NCI-H2081 treated with DMSO at 0.1 percent for 48 hours (cell line): ENCODE results near the gene POU3F3.

Experiments
- DNase-seq: peaks from one replicate; lab custom pipeline; 2025; lab: John Stamatoyannopoulos, UW

POU3F3 gene

DNA sequence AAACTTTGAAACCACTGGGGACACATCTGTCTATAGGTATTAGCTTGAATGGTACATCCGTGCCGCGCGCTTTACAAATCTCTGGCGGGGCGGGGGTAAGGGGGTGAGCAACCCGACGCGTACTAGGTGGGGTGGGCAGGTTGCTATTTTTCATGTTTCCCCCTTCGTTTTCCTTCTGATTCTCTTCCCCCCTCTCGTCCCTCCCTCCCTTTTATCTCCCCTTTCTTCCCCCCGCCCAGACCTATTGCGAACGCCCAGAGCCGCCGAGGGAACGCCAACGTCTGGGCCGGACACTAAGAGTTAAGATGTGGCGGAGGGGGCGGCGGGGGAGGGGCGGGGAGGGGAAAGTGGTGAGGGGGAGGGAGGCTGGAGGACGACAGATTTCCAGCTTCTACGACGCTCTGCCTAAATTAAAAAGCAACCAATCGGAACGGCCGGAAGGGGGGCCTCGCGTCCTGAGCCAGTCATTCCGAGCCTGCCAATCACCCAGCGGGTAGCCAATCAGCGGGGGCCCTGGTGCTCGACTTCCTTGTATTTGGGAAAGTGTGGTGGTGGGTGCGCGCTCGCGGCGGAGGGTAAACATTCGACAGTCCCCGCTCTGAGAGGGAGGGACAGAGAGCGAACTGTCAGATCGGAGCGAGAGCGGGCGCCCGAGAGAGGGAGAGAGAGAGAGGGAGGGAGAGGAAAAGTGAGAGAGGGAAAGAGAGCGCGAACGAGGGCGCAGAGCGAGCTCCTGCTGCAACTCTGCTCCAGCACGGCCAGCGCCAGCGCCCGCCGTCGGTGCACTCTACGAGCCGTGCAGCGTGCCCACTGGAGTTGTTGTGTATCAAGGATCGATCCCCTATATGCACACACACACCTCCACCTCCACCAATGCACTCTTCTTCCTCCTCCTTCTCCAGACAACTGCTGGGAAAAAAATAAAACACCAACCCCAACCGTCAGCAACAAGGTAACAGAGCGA lies at the start of gene POU3F3:
Gene POU3F3, plus strand, starts transcription at position 582 of the 964 bp plus-strand sequence. CDS start 1,396 bp downstream, outside the sequence.
- DNase-seq: no peak

DNA sequence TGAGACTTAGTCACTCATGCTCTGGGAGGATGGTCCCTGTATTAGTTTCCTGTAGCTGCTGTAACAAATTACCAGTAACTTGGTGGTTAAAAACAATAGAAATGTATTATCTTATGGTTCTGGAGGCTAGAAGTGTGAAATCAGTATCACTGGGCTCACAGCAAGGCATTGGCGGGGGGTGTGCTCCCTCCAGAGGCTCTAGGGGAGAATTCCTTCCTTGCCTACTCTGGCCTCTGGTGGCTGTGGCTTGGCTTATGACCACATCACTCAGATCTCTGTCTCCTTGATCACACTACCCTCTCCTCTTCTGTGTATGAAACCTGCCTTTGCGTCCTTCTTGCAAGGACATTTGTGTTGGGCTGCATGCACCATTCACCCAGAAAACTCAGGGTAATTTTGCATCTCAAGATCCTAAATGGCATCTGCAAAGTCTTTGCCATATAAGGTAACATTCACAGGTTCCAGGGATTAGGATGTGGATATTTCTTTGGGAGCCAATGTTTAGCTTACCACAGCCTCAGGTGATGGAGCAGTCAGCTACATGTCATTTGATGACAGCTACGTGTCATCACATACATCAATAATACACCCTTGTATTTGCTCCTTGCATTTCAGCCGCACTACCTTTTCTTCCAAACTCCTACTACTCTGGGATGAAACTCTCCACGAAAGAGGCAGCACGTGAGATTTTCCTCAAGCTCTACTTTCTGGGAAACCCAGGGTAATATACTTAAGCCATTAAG lies 49.6 kb upstream of the POU3F3 start:
- no peak for DNase-seq

DNA sequence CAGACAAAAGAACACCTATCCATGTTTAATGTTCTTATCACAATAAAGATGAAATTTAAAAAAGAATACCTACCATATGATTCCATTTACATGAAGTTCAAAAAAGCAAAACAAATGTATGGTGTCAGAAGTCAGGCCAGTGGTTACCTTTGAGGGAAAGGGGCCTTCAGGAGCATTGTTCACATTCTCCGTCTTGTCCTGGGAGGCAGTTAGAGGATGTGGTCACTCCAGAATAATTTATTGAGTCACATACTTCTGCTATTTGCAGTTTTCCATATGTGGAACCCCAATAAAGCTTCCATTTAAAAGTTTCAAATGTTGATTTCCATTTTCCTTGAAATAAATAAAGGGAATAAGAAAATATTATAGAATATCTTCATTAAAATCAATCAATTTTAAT lies 41.6 kb upstream of the POU3F3 start:
- DNase-seq: no peak

DNA sequence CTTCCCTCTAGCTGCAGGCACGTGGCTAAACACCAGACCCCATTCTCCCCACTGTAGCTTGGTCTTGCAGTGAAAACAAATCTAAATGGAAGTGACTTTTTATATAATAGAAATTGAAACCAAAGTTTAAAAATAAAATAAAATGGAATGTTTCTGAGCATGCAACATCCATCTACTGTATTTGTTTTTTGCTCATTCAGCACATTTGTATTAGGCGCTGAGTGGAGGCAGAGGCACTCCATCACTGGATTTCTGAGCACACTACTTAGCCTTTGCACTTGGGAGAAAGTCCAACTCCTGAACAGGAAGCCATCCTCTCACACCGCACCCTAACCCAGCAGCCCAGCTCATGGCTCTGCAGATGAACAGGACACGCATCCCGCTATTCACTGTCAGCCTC lies 37.8 kb upstream of the POU3F3 start:
- DNase-seq: no peak

DNA sequence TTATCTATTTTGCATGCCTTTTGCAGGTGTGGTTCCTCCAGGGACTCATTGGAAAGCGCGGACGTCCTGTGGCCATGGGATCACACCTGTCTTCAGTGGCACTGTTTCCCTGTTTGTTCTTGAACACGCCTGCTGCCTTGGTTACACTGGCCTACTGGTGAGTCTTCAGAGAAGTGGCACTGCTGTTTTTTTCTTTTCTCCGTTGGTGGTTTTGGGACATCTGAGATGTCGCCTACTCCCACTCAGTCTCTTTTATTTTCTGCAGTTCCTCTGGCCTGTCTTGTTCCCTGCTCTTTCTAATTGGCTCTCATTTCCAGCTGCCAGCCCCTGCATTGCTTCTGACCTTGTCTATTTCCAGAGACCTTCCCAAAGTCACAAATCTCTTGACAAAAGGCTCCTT lies 35.7 kb upstream of the POU3F3 start:
- DNase-seq: no peak

DNA sequence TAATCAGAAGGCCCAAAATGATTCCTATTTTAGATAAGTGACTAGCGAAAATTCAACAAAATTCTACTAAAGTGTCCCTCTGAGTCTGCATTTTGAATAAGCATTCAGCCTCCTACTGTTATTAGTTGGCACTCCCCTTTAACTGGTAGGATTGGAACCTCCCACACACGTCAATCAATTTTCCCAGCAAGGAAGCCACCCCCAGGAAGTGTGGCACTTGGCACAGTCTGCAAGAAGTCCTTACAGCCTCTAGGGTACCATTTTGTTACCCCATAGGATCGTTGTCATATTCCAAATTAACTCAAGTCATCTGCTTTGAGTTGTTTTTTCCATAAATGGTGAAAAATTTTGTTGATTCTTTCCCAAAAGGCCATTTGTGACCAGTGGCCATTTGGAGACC lies 33.8 kb upstream of the POU3F3 start:
- DNase-seq: no peak

DNA sequence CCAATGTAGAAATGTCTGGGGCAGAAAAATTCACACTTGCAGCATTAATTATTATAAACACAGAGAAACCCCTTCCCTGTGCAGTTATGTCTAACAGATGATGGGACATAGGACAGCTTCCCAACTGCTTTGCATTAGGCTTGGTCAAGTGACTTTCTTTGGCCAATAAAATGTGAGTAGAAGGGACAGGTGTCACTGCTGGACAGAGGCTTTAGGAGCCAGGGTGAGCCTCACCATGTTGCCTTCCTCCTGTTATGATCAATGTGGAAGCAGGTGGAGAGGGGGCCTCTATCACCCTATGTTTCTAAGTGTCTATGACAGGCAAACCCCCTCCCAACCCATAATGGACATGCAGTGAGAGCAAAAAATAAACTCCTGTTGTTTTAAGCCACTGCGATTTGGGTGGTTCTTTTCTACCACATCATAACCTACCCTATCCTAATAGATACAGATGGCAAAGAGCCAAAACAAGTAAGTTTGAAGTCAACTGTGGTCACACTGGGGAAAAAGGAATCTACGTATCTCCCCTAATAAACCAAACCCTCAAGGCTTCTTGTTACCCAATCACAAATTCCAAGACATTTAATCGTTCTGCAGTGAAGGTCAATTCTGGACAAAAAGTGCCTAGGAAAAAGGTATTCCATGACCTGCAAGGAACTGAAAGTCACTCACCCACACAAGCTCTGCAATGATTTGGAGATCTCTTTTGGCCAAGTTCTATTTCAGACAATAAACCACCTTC lies 28.6 kb upstream of the POU3F3 start:
- DNase-seq: no peak

DNA sequence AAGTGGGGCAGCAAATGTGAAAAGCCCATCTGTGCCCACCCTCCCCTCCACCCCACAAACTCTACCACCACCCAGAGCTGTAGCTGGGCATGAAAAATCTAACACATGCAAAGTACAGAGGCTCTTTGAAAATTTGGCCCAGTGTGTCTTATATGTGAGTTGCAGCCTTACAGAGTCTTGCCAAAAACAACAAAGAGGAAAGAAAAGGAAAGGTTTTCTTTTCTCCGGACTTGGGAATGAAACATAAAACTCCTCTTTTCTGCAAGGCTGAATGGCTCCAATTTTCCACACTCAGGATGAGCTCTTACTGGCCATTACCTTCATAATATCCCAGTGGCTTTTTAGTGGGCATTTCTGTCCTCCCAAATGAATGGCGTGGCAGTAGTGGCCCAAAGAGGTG lies 27.9 kb upstream of the POU3F3 start:
- no peak for DNase-seq

DNA sequence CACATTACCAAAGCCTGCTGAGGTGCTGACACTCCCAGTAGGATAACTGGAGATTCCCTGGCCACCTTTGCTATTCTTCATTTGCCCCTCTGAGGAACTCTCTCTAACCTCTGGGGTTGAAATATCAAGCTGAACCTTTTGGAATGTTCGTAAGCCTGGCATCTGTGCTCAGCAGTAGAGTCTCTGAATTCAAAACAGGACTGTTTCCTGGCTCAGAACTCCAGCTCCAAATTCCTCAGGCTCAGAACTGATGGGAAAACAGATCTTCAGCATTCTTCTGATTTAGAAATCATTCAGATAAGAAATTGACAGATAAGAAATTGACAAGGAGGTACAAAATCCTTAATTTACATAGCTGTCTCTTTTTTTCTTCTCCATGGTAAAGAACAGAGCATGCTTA lies 22.2 kb upstream of the POU3F3 start:
- no peak for DNase-seq

DNA sequence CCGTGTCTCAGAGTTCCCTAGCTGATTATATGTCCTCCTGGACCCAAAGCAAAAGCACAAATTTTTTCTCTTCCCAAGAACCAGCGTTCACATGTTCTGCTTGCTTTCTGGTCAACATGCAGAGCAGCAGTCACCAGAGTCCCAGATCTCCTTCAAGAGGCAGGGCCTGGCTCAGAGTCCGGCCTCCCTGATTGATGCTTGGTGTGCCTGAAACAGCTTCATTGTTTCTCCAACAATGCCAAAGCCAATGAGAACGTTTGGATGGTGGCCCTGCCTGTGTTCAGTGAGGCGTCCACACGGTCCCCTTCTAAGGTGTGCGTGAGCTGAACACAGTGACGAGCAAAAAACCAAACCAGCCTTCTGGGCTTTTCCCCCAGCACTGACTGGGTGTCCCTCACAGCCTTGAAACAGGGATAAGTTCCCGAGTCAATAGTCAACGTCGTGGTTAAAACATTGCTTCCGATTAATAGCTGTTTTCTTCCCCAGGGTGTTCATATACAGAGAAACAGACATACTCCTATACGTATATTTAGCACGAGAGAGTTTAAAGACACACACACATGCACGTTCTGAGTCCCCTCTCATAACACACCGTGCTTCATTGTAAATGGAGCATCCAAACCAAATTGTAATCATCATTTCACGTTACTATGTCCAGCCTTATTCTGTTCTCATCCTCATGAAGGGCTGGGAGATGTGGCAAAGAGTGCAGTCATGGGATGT lies 19.3 kb upstream of the POU3F3 start:
- DNase-seq: no peak

DNA sequence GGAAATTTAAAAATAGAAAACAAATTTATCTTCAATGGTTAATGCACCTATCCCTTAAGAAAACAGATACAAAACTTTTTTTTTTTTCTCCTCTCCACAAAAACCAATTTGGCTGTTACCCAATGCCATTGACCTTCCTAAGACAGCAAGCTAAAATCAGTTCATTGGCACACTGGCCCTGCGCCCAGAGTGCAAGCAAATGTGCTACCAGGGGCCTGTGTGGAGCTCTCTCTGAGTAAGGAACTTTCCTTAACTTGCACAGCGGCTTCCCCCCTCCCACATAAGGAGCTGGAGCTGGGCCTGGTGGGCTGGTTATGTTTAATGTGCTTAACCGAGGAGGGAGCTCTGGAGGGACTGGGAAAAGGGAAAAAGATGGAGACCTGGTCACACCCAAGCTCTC lies 17.6 kb upstream of the POU3F3 start:
- no peak for DNase-seq

DNA sequence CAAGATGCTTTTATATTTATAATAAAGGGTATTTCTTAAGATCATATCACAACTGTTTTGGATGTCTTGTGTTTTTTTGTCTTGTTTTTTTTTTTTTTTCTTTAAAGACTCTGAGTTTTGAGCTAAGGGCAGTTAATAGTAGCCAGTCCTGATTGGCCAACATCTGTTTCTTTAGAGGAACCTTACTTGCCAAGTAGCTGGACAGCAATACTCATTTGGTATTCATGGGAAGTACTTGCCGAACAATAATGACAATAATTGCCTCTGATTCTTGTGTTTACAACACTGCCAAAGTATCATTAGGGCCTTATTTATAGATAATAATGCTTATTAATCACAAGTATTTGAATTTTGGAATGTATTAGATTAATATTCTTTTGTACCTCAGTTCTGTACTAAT lies 17.1 kb upstream of the POU3F3 start:
- DNase-seq: no peak

DNA sequence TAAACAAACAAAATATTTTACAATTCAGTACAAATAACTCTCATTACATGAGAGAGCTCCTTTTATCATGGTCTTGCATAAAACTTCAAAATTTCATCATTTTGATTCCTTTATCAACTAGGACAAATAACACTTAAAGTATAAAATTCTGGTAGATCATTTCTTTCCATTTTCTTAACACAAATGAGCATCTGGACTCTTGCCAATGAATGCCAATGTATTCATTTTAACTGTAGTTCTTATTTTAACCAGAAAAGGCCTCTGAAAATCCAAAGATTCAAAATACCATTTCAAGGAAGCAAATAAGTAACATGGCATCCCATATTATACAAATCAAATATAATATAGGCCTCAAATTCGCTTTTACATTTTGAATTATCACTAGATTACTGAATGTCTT lies 13.8 kb upstream of the POU3F3 start:
- no peak for DNase-seq

DNA sequence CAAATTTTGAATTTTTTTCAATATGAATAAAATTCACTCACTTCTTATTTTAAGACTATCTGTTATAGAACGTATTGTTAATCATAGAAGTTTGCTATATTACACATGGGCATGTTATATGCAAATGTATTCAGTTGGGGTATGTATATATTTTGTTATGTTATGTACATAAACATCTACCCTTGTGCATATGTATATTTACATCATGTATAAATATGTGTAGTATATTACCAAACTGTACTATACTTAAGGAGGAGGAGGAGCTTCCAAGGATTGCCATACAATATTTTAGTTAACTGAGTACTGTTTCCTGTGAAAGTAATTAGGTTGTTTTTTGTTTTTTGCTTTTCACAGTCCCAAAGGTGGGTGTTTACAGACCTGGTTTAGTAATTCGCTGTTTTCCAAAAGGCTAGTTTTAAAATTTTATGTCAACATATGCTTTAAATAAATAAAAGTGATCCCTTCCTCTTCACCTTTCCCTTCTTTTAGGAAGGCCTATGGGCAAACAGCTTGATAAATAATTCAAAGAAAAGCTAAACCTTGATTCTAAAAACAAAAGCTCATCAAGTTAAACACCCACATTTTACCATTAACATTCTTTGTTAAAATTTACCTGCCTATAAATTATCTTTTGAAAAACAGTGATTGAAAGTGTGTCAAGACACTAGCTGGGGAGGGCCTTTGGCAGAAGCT lies 12.9 kb upstream of the POU3F3 start:
- no peak for DNase-seq

DNA sequence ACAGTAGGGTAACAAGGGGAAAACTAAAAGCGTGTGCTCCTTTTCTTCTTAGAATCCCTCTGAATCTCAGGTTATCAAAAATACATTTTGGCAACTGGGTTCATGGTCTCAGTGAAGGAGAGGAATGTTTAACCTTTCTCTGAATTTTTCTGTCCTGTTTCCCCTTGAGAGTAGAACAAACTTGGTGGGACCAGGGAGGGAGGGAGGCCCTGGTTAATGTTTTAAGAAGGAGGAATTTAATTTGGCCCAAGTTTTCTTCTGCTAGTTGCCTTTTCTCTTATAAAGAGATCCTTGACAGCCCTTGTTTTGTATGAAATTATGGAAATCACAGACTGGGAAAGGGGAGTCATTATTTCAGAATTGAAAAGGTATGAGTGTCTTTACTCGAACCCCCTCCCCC lies 12.2 kb upstream of the POU3F3 start:
- DNase-seq: no peak

DNA sequence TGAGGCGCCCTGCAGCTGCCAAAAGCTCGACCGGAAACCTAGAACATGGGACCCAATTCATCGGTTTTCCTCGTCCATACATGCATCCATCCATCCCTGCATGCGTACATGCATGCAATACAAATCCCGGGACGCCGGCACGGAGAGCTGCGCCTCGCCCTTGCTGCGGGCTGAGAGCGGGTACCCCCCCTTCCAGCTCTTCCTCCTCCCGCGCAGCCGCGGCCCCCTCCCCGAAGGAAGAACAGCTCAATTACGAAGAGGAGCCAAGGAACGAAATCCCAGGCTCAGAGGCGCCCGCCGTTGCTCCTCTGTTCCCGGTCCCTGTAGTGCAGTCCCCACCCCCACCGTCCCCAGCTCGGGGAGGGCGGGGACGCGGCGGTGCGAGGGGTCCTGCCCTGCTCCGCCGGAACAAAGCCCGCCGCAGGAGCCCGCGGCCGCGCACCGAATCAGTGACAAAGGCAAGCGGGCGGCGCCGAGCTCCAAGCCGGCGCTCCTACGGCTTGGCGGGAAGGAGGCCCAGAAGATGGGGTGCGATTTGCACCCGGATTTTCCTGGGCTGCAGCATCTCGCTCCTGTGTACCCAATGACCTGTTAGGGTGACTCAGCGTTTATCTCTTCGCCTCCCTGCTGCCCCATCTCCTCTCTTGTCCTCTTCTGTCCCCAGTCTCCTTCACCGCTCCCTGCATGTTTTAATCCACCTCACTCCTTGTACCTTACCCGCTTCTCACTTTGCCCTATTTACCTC lies 8.9 kb upstream of the POU3F3 start:
- no peak for DNase-seq

DNA sequence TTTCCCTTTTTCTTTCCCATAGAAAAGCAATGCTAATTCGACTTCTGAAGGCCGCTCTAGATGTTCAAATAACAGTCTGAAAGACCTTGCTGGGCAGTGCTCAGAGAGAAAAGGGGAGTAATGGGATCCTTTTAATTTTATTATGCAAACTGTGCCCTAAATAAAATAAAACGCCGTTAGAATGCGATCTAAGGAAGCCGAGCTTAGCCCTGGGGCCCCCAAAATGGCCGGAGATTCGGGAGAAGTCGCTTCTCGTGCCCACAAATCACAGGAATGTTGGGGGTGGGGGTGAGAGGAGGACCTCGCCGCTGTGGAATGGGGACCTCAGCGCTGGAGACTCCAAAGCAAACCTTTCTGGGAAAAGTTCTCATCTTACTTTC lies 8.4 kb upstream of the POU3F3 start:
- DNase-seq: no peak

DNA sequence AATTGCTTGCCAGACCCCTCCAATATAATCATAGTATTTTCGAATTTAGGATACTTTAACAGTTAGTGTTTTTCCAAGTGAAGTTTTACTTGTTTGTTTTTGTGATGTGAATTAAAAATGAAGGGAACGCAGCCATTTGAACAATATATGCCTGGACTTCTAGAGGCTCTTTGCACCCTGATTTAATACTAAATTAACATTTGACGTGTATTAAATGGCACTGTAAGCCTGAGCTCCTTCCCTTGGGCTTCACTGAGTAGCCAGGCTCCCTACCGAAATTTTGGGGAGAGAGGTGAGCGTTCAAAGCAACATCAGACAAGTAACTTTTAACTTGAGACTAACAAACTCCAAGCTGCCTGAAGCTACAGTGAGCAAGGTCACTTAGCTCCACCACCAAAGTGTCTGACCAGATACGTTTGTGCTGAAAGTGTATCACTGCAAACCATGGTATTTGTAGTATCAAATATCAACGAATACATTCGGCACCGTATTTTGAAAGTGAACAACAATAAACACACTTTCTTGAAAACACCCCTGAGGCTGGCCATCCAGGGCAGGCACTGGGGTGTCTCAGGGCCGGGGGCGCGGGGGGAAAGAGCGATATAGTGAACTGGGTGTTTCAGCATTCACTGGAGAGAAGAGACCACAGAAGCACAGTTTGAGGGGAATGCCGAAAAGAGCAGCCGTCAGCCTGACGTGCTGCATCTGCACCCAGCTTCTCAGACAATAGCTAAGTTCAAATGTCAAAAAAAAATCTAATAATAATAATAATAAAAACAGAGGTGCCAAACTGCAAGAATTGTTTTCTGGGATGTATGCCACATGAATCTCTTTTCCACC lies 7.7 kb upstream of the POU3F3 start:
- no peak for DNase-seq

DNA sequence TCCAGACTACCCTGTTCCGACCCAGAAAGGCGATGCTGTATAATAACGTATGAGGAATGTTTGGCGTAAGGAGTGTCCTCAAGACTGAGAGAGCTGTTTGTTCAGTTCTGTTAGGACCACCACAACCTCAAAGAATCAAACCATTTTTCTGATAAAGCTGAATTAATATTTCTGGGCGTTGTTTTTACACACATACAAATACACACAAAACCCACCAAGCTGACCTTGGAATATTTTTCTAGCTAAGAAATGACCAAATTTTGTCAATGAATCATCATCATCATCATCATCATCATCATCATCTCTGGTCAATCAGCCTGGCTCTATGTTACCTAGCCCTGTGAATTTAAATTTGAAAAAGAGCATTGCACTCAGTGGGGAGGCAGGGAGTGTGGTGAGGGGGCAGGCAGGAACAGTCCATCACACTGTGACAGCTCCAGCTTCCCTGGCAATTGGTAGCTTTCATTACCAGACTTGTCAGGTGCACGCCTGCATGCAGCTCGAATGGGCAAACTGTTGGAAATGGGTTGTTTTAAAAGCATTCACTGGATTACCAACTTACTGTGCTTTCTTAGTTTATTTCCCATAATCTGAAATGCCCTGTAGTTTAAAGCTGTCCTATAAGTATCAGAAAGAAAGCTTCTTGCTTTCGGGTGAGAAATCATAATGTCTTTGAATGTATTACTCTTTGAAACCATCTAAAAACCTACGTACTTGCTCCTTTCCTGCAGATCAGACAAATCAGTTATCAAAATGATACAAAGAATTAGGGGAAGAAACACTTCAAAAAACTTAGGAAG lies 6.9 kb upstream of the POU3F3 start:
- DNase-seq: no peak
